ENCODE data around the gene ZCCHC24.

DNA sequence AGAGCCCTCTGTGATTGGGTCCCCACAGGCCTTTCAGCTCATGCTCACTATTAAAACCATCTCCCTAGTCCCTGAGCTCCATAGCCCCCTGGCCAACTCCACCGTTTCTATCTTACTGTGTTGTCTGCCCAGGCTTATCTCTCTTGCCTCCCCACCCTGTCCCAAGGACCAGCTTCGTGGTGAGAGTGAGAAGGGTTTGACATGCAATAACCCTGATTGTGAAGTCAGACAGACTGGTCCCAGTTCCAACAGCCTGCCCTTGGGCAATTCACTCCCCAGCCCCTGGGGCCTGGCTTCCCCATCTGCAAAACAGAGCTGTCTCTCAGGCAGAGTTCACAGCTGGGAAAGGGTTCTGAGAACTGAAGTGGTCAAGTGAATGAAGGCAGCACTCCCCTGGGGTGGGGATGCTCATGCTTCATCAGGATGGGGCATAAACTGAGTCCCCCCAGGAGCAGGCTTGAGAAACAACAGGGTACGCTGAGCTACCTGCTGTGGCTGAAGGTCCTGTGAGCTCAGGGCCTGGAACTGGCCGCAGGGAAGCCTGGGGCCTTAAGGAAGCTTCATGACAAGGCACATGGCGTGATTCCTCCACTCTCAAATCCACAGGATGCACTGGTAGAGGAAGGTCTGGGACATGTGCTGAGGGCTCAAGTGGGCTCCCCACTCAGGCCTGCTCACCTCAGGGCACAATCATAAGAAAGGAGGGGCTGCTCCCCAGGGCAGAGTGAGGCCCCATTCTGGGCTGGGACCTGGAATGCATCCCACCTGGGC, 100.0 kb downstream of the ZCCHC24 start:
- TF ChIP-seq, protein P1, sequence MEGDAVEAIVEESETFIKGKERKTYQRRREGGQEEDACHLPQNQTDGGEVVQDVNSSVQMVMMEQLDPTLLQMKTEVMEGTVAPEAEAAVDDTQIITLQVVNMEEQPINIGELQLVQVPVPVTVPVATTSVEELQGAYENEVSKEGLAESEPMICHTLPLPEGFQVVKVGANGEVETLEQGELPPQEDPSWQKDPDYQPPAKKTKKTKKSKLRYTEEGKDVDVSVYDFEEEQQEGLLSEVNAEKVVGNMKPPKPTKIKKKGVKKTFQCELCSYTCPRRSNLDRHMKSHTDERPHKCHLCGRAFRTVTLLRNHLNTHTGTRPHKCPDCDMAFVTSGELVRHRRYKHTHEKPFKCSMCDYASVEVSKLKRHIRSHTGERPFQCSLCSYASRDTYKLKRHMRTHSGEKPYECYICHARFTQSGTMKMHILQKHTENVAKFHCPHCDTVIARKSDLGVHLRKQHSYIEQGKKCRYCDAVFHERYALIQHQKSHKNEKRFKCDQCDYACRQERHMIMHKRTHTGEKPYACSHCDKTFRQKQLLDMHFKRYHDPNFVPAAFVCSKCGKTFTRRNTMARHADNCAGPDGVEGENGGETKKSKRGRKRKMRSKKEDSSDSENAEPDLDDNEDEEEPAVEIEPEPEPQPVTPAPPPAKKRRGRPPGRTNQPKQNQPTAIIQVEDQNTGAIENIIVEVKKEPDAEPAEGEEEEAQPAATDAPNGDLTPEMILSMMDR (IDR thresholded peaks at IDR 0.05): no peak
- TF ChIP-seq EZH2 (IDR thresholded peaks at IDR 0.05) (no peak), EZH2phosphoT487 (IDR thresholded peaks at IDR 0.05) (no peak)
